ENCODE results near the gene AFTPH.

- TF ChIP-seq POLR2A (IDR thresholded peaks at IDR 0.05): no peak
- no peak for TF ChIP-seq CTCF (IDR thresholded peaks at IDR 0.05)
- no peak for TF ChIP-seq POLR2AphosphoS5 (IDR thresholded peaks at IDR 0.05)
- TF ChIP-seq EP300 (IDR thresholded peaks at IDR 0.05): no peak
Measured at GRCh38 chr2:64506686-64507085, 17.4 kb upstream of the AFTPH start.
